GM13976 (cell line): Measurements from ENCODE around the gene PEX10.
A peak's percentile ranks its signal among the peaks of the same experiment; 100 is the strongest.

Source experiments
- DNase-seq: peaks from one replicate; pipeline ENCODE4 v3.0.0; 2012; ENCODE audit warnings: low spot score
- CTCF ChIP-seq: IDR thresholded peaks from 2 replicates; pipeline ENCODE4 v1.5.1; 2012; ENCODE audit warnings: borderline replicate concordance, mild to moderate bottlenecking; ENCODE audit not compliant: insufficient read depth; ENCODE audit errors: extremely low read depth, missing control alignments, control extremely low read depth
- in situ Hi-C: fragments of 300-500 bp; cut with MboI; formaldehyde crosslinking; loops from one replicate; pipeline ENCODE4 v1.12.0; 2022; ENCODE audit warnings: low sequenced_read_pairs, mixed read lengths, inconsistent platforms; ENCODE audit not compliant: unreplicated experiment

PEX10 gene

DNA sequence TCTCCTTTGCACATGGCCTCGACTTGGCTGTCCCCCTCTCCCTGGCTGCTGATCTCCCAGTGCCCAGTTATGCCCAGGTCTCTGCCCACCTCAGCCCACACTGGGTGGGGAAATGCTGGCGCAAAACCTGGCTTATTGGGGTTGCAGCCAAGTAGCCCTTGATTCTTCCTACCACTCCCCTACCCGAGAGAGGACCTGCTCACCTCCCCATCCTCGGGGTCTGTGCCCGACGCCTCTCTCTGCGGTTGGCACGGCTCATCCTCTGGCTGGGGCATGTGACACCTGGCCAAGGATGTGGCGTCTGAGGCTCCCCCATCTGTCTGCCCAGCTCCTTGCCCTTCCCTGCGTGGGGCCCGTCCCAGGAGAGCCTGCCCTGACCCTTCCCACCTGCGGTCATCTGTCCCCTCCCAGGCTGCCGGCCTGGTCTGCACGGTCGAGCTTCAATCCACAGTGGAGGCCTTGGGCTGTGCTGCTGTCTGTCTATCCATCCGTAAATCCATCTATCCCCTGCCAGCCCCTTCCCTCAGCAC lies 6.5 kb upstream of the PEX10 start:
- no peak for DNase-seq
- TF ChIP-seq CTCF, result no peak
- in situ Hi-C loops, result loop anchor here (25.0 kb wide), 1 partner anchor 118 kb away; the partner anchor contains the start of genes HES5 and PANK4

GRCh38 chr1:2417833-2418225 lies 5.5 kb upstream of the PEX10 start:
- no peak for TF ChIP-seq CTCF
- in situ Hi-C loops, result loop anchor here (25.0 kb wide), 1 partner anchor 119 kb away; the partner anchor contains the start of genes HES5 and PANK4
- DNase-seq, result no peak

GRCh38 chr1:2417083-2417832 lies 4.9 kb upstream of the PEX10 start:
- in situ Hi-C loops, result loop anchor here (25.0 kb wide), 1 partner anchor 120 kb away; the partner anchor contains the start of genes HES5 and PANK4
- DNase-seq, result no peak
- no peak for TF ChIP-seq CTCF

GRCh38 chr1:2416403-2416802 lies 4.0 kb upstream of the PEX10 start:
- TF ChIP-seq CTCF, result no peak
- DNase-seq, result no peak
- in situ Hi-C loops, result loop anchor here (25.0 kb wide), 1 partner anchor 121 kb away; the partner anchor contains the start of genes HES5 and PANK4

DNA sequence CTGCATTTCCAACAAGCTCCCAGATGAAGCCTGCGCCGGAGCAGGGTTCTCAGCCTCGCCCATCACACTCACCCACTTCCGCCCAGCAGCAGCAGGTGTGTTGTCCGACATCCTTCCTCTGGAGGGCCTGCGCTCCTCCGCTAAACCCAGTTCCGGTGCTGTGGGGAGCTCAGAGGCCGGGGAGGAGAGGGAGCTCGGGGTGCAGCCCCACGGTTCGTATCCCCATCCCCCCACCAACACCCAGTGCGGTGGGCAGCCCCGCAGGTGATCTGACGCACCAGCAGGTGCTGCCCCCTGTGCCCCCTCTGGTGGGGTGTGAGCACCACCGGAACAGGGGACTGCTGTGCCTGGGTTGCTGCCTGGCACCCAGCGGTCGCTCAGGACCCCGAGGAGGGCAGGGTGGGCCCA lies 3.4 kb upstream of the PEX10 start:
- in situ Hi-C loops, result loop anchor here (25.0 kb wide), 1 partner anchor 121 kb away; the partner anchor contains the start of genes HES5 and PANK4
- DNase-seq, result peak; percentile 77
- no peak for TF ChIP-seq CTCF

DNA sequence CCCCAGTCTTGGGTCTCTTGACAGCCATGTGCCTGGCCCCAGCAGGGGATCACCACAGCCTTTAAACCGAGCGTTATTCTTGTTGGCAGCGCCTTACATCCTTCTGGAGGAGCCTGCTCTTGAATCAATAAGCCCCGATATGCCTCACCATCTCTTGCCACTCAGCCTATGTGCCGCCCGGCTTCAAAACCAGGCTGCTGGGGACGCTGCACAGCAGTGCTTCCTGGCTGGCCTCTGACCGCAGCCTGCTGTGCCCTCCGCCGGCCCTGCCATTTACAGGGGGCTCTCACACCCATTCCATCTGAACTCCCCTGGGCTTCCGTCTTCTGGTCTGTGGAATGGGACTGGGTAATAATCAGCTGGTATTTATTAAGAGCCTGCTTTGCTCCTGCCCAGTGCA lies 3.0 kb upstream of the PEX10 start:
- in situ Hi-C loops, result loop anchor here (25.0 kb wide), 1 partner anchor 122 kb away; the partner anchor contains the start of genes HES5 and PANK4
- DNase-seq, result no peak
- TF ChIP-seq CTCF, result no peak
